ENCODE results near the gene ABCA1. TPM values are rescaled to one million over a fixed set of nuclear protein-coding genes. Genes with fewer than 3 reads are reported as not detected.

The ABCA1 gene
- total RNA-seq, 1 donor from 2014 or later, result 30.7 TPM

DNA sequence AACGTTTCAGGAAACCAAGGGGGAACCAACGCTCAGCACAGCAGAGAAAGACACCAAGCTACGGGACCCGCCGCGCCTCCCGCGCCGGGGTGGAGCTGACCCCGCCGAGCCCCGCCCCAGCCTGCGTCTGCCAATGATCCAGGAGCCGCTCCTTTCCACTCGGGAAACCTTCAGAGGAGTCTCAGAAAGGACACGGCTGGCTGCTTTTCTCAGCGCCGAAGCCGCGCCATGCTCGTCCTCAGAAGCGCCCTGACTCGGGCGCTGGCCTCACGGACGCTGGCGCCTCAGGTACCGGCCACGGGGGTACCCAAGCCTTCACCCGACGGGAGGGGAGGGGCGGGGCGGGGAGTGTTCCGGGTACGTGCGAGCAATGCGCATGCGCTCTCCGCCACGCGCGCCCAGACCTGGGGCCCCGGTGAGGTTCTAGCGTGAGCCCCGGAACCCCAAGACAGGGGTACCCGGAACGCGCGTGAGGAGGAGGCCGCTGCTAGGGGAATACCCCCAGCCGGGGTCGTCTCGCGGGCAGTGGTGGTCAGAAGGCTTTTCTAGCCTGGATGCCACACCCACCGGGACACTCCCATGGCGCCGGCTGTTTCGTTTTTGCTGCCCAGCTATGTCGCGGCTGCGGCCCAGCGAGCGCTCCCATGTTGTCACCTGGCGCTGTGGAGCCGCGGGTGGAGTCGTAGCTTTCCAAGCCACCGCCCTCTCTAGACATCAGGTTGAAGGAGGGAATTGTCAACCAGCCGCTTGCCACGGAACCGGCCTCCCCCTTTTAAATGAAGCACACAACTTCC is 180.2 kb downstream of the ABCA1 start, which contains the start of gene NIPSNAP3A:
TSS of gene NIPSNAP3A (plus strand) at position 119 of the 794 bp plus-strand sequence. CDS start at position 229, 110 bp downstream.
- Histone ChIP-seq H3K27ac (peak within 1 kb of the TSS; percentile 86), H3K4me3 (peak within 1 kb of the TSS; percentile 83 to 89), H3K27me3 (no peaks in the 10 kb centered on the region), H3K36me3 (peaks cover 0 to 17% of the 10 kb centered on the region in 2 donors), H3K4me1 (peaks cover 13% of the 10 kb centered on the region), H3K9me3 (no peaks in the 10 kb centered on the region)
- peak in 1 of 2 donors; percentile 36 for TF ChIP-seq POLR2A (IDR thresholded peaks at IDR 0.05)
- TF ChIP-seq POLR2AphosphoS5 (IDR thresholded peaks at IDR 0.05; ENCODE audit: insufficient read depth in 1 of 2, low read depth in 1 of 2), result peak; percentile 69 to 89
- TF ChIP-seq, protein P1, sequence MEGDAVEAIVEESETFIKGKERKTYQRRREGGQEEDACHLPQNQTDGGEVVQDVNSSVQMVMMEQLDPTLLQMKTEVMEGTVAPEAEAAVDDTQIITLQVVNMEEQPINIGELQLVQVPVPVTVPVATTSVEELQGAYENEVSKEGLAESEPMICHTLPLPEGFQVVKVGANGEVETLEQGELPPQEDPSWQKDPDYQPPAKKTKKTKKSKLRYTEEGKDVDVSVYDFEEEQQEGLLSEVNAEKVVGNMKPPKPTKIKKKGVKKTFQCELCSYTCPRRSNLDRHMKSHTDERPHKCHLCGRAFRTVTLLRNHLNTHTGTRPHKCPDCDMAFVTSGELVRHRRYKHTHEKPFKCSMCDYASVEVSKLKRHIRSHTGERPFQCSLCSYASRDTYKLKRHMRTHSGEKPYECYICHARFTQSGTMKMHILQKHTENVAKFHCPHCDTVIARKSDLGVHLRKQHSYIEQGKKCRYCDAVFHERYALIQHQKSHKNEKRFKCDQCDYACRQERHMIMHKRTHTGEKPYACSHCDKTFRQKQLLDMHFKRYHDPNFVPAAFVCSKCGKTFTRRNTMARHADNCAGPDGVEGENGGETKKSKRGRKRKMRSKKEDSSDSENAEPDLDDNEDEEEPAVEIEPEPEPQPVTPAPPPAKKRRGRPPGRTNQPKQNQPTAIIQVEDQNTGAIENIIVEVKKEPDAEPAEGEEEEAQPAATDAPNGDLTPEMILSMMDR (IDR thresholded peaks at IDR 0.05), result no peak
- intact Hi-C loops (cut with DNase I), result no loop called here
- DNase-seq (ENCODE audit: extremely low spot score in 2 of 2), result no peak

DNA sequence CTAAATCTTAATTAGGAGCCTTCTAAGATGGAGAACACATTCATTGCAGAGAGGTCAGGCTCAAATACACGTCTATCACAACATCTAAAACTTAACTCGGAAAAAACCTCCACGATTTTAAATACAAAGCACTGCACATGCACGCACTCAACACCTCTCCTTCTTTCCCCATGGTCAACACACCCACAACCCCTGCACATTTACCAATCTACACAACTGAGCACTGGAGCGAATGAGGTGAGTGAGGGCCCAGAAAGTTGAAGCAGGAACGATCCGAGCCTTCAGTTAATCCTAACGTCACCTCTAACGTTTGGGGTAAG is 180.8 kb downstream of the ABCA1 start:
- Histone ChIP-seq H3K4me3 (peak overlapping the region; percentile 83 to 89), H3K36me3 (peaks cover 0 to 11% of the 10 kb centered on the region in 2 donors), H3K27ac (peak overlapping the region; percentile 86), H3K27me3 (no peaks in the 10 kb centered on the region), H3K9me3 (no peaks in the 10 kb centered on the region), H3K4me1 (peaks cover 13% of the 10 kb centered on the region)
- TF ChIP-seq POLR2A (IDR thresholded peaks at IDR 0.05), result no peak
- TF ChIP-seq POLR2AphosphoS5 (IDR thresholded peaks at IDR 0.05; ENCODE audit: insufficient read depth in 1 of 2, low read depth in 1 of 2), result no peak
- TF ChIP-seq, protein P1 (IDR thresholded peaks at IDR 0.05), result no peak
- intact Hi-C loops (cut with DNase I), result no loop called here
- DNase-seq (ENCODE audit: extremely low spot score in 2 of 2), result no peak

DNA sequence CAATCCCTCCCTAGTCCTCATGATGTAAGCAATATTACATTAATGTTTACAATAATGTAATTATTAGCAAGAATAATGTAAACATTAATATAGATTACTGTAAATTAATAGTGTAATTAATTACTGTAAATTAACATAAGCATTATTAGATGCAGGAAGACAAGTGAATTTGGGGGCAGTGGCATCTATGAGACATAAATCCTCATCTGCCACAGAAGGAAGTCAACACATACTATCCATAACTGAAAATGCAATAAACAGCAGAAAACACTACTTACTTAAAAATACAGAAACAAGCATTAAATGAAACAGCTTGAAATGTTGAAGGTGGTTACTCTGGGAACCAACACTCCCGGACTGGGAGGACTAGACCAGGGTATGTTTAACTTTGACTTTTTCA is 181.2 kb downstream of the ABCA1 start:
- DNase-seq (ENCODE audit: extremely low spot score in 2 of 2), result no peak
- intact Hi-C loops (cut with DNase I), result no loop called here
- H3K27ac ChIP-seq, result no peak overlapping the region

DNA sequence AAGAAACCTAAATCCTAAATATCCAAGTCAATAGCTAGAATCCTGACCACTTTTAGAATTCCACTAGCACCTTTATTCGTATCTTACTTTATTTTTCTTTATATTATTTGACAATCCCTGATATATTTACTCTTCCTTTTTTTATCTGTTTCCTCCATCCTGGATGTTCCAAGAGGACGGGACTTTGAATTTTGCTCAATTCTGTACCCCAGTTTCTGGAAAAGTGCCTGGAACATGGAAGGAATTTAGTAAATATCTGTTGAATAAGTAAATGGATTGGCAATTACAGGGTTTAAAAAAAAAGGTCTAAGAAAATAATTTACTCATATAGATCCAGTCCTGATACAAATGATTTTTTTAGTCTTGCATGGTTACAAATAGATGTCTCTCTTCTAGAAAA is 181.7 kb downstream of the ABCA1 start:
- TF ChIP-seq POLR2AphosphoS5 (IDR thresholded peaks at IDR 0.05; ENCODE audit: insufficient read depth in 1 of 2, low read depth in 1 of 2) (no peak), POLR2A (IDR thresholded peaks at IDR 0.05) (no peak)
- intact Hi-C loops (cut with DNase I), result no loop called here
- no peak overlapping the region for H3K4me3 ChIP-seq
- H3K4me1 ChIP-seq, result peaks cover 13% of the 10 kb centered on the region
- no peaks in the 10 kb centered on the region for H3K9me3 ChIP-seq
- H3K27me3 ChIP-seq, result no peaks in the 10 kb centered on the region
- no peak for DNase-seq (ENCODE audit: extremely low spot score in 2 of 2)
- H3K36me3 ChIP-seq, result peaks cover 0 to 4% of the 10 kb centered on the region in 2 donors
- H3K27ac ChIP-seq, result no peak overlapping the region

More for the DNA sequence above, 181.2 kb downstream of the ABCA1 start:
- TF ChIP-seq POLR2A (IDR thresholded peaks at IDR 0.05) (no peak), POLR2AphosphoS5 (IDR thresholded peaks at IDR 0.05; ENCODE audit: insufficient read depth in 1 of 2, low read depth in 1 of 2) (no peak)
- TF ChIP-seq, protein P1 (IDR thresholded peaks at IDR 0.05), result no peak
- Histone ChIP-seq H3K4me3 (peak overlapping the region; percentile 83 to 89), H3K9me3 (no peaks in the 10 kb centered on the region), H3K4me1 (peaks cover 13% of the 10 kb centered on the region), H3K27me3 (no peaks in the 10 kb centered on the region), H3K36me3 (peaks cover 0 to 9% of the 10 kb centered on the region in 2 donors)

DNA sequence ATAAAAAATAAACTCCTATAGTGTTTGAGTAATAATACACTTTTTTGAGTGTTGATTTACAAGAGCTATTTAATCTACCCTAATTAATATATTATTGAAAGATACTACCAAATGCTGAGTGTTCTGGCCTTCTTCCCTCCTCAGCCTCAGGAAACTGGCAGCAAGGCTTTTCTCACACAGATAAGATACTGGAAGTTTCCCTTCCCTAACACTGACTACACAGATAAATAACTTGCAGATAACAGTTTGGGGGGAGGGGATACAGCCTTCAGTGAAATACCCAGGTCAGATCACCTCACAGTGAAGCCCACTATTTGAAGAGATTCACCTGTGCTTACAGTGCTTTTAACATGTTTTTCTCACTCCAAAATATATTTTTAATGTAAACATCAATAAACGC is 182.1 kb downstream of the ABCA1 start:
- TF ChIP-seq POLR2A (IDR thresholded peaks at IDR 0.05) (no peak), POLR2AphosphoS5 (IDR thresholded peaks at IDR 0.05; ENCODE audit: insufficient read depth in 1 of 2, low read depth in 1 of 2) (no peak)
- TF ChIP-seq, protein P1 (IDR thresholded peaks at IDR 0.05), result no peak
- intact Hi-C loops (cut with DNase I), result no loop called here
- no peak for DNase-seq (ENCODE audit: extremely low spot score in 2 of 2)
- Histone ChIP-seq H3K4me3 (no peak overlapping the region), H3K27ac (no peak overlapping the region), H3K36me3 (no peaks in the 10 kb centered on the region), H3K27me3 (no peaks in the 10 kb centered on the region), H3K9me3 (no peaks in the 10 kb centered on the region), H3K4me1 (peaks cover 13% of the 10 kb centered on the region)

Data from vagina (tissue), 2 donors.